Measurements from ENCODE around the gene EFCAB13.
"Not testable (repeated sequence)": the region's sequence is repeated elsewhere in the genome, so short reads cannot be mapped to it uniquely, and the experiment has no call there.

The EFCAB13 gene

DNA sequence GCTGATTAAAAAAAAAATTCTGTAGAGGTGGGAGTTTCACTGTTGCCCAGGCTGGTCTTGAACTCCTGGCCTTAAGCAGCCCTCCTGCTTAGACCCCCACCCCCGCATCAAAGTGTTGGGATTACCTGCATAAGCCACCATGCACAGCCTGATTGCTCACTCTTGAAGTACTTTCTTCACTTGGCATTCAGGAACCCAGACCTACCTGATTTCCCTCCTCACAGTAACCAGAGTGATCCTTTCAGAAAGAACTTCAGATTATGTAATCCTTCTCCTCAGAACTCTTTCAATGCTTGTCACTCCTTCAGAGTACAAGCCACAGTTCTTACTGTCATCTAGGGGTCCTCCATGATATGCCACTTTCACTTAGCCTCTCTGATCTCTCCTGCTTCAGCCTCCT lies 1.4 kb downstream of the EFCAB13 start:
- no peak for DNase-seq (ENCODE audit: low spot score)

DNA sequence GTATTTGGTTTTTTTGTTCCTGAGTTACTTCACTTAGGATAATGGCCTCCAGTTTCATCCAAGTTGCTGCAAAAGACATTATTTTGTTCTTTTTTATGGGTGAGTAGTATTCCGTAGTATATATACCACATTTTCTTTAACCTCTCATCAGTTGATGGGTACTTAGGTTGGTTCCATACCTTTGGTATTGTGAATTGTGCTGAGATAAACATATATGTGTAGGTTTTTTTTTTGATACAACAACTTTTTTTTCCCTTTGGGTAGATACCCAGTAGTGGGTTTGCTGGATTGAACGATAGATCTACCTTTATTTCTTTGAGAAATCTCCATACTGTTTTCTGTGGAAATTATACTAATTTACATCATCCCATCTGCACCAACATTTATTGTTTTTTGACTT lies 6.8 kb downstream of the EFCAB13 start:
- no peak for DNase-seq (ENCODE audit: low spot score)

DNA sequence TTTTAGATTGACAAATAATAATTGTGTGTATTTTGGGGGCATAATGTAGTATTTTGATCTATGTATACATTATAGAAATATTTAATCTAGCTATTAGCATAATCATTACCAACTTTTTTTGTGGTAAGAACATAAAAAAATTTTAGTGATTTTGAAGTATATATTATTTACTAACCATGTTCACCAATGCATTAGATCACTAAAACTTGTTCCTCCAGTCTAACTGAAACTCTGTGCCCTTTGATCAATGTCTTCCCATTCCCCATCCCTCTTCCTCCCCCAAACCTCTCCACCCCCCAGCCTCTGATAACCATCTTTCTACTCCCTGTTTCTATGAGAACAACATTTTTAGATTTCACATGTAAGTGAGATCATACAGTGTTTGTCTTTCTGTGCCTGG lies 8.5 kb downstream of the EFCAB13 start:
- DNase-seq (ENCODE audit: low spot score) = no peak

DNA sequence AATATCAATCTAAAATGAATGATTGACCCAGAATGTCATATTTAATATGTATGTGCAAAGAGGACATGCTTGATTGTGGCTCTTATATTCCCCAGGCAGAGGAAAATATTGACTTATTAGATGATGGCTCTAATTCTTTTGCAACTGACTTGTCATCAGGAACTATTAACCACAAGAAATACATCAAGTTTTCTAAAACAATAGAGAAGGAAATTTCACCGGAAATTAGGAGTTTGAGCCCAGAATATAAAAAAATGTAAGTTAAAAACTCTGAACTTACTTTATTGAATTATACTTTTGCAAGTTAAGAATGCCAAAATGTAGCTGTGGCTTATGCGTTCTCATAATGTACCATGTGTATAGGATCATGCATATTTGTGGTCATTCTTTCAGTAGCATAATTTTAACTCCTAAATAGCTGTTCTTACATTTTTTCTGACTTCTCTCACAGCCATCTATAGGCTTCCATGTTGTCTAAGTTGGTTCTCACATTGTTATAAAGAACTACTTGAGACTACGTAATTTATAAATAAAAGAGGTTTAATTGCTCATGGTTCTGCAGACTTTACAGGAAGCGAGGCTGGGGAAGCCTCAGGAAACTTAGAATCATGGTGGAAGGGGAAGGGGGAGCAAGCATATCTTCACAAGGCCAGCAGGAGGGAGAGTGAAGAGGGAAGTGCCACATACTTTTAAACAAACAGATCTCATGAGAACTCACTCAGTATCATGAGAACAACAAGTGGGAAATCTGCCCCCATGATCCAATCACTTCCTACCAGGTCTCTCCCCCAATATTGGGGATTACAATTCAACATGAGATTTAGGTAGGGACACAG lies 11.6 kb downstream of the EFCAB13 start:
- DNase-seq (ENCODE audit: low spot score) = no peak

DNA sequence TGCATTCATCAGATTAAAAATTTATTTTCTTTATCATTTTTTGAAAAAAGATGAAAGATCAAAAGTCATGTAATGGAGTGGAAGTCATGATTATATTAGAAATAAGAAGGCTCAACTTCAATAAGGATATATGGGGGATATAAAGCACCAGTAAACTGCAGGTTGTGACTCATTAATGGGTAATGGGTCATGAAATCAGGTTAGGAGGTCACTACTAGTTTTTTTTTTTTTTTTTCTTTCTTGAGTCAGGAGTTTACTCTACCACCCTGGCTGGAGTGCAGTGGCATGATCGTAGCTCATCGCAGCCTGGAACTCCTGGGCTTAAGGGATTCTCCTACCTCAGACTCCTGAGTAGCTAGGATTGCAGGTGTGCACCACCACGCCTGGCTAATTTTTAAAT lies 14.3 kb downstream of the EFCAB13 start:
- DNase-seq (ENCODE audit: low spot score) = no peak

DNA sequence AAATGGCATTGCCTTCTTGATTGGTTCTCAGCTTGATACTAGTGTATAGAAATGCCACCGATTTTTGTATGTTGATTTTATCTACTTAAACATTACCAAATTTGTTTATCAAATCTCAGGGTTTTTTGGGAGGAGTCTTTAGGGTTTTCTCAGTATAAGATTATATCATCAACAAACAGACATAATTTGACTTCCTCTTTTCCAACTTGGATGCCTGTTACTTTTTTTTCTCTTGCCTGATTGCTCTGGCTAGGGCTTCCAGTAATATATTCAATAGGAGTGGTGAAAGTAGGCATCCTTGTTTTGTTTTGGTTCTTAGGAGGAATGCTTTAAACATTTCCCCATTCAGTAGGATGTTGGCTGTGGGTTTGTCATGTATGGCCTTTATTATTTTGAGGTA lies 29.1 kb downstream of the EFCAB13 start:
- no peak for DNase-seq (ENCODE audit: low spot score)

DNA sequence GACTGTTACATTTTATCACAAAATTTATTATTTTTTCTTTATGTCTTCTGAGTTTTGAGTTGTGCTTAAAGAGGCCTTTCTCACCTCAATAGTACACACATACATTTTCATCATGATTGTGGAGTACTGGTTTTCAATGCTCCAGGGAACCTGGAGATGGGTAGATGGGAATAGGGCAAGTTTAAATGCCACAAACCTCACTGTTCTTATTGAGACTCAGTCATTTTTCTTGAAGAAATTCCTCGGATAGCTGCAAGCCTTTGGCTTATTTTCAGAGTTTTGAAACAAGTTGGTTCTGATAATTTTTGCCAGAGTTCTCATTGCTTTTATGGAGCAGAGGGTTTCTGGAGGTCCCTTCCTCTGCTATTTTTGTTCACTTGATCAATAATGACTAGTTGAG lies 34.9 kb downstream of the EFCAB13 start:
- no peak for DNase-seq (ENCODE audit: low spot score)

DNA sequence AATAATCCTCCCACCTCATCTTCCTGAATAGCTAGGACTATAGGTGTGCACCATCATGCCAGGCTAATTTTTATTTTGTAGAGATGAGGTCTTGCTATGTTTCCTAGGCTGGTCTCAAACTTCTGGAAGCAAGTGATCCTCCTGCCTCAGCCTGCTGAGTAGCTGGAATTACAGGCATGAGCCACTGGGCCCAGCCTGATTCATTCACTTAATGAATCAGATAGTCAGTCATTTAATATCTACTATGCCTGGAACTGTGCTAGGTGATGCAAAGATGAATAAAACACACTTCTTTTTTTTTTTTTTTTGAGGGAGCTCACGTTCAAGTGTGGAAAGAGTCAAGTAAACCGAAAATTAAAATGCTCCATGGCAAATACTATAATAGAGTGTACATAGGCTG lies 39.4 kb downstream of the EFCAB13 start:
- no peak for DNase-seq (ENCODE audit: low spot score)

DNA sequence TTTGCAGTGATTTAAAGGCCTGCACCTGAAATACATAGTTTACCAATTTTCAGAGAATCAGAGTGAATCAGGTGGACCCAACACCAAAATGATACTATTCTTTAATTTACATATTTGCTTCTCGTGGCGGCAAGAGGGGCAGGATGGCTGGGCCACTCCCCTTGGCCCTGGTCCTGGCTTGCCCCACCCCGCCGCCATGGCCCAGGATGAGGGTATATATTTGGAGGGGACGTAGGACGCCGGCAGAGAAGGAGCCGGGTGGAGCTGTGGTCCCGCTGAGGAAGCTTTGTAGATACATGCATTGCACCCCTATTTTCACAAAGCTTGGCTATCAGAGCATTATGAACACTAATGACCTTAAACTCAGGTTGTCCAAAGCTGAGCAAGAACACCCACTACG lies 43.5 kb downstream of the EFCAB13 start:
- no peak for DNase-seq (ENCODE audit: low spot score)

DNA sequence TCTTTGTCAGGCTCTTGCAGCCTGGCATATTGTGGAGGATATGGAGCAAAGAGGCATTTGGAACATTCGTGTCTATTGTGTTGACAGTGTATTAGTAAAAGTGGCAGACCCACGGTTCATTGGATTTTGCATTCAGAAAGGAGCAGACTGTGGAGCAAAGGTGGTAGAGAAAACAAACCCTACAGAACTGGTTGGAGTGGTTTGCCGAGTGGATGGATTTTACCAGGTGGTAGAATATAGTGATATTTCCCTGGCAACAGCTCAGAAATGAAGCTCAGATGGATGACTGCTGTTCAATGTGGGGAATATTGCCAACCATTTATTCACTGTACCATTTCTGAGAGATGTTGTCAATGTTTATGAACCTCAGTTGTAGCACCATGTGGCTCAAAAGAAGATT lies 44.5 kb downstream of the EFCAB13 start:
- no peak for DNase-seq (ENCODE audit: low spot score)

DNA sequence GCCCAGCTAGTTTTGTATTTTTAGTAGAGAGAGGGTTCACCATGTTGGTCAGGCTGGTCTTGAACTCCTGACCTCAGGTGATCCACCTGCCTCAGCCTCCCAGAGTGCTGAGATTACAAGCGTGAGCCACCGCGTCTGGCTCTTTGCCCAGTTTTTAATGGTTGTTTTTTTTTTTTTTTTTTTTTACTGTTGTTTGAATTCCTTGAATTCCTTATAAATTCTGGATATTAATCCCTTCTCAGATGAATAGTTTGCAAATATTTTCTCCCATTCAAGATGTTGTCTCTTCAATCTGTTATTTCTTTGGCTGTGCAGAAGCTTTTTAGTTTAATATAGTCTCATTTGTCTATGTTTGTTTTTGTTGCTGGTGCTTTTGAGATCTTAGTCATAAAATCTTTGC lies 47.1 kb downstream of the EFCAB13 start:
- not testable (repeated sequence) for DNase-seq (ENCODE audit: low spot score)

DNA sequence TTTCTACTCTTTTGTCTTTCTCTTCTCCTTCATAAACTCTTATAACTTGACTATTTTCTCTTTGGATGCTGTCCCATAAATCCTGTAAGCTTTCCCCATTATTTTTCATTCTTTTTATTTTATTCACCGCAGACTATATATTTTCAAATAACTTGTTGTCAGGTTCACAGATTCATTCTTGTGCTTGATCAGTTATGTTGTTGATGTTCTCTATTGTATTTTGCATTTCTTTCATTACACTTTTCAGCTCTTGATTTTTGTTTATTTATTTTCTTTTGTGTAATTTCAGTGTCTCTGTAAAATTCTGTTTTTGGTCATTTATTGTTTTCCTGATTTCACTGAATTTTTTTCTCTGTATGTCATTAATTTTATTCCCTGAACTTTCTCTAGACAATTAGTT lies 49.2 kb downstream of the EFCAB13 start:
- DNase-seq (ENCODE audit: low spot score) = no peak

DNA sequence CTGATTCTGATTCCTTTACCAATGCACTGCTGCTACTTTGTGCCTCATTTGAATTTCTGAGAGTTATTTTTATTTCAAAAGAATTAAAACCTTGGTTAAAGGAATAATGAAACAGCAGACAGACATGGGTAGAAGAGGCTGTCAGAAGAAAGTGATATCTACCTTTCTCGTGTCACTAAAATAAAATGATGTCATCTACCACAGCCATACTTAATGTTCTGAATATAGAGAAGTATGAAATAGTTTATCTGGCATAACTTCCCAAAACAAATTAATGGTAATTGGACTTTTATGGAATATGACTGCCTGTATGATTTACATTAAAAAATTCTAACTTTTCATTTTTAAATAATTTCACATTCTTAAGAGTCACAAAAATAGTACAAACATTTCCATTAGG lies 52.5 kb downstream of the EFCAB13 start:
- no peak for DNase-seq (ENCODE audit: low spot score)

DNA sequence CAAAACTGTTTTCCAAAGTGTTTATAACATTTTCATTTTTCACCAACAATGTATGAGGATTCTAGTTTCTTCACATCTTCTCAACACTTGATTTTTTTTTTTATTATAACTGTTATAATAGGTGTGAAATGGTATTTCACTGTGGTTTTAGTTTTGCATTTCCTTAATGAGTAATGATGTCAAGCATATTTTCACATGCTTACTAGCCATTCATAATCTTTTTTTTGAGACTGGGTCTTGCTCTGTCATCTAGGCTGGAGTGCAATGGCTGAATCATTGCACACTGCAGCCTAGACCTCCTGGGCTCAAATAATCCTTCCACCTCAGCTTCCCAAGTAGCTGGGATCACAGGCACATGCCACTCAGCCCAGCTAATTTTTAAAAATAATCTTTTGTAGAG lies 65.1 kb downstream of the EFCAB13 start:
- no peak for DNase-seq (ENCODE audit: low spot score)

DNA sequence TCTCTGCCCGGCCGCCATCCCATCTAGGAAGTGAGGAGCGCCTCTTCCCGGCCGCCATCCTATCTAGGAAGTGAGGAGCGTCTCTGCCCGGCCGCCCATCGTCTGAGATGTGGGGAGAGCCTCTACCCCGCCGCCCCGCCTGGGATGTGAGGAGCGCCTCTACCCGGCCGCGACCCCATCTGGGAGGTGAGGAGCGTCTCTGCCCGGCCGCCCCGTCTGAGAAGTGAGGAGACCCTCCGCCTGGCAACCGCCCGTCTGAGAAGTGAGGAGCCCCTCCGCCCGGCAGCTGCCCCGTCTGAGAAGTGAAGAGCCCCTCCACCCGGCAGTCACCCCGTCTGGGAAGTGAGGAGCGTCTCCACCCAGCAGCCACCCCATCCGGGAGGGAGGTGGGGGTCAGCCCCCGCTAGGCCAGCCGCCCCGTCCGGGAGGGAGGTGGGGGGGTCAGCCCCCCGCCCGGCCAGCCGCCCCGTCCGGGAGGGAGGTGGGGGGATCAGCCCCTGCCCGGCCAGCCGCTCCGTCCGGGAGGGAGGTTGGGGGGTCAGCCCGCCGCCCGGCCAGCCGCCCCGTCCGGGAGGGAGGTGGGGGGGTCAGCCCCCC lies 73.9 kb downstream of the EFCAB13 start:
- DNase-seq (ENCODE audit: low spot score) = not testable (repeated sequence)

DNA sequence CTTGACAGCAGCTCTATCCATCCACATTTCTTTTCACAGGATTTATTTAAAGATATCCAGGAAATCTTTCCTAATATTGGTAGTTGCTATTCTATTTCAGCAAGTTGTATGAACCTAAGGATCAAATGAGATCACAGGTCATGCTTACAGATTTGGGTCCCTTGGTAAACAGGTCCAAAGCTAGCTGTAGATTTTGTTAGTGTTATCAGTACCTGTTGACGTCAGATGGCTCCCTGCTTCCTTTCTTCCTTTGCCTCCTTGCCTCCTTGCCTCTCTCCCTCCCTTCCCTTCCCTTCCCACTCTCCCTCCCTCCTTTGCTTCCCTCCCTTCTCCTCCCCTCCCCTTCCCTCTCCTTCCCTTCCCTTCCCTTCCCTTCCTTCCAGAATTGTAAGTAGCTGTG lies 76.6 kb downstream of the EFCAB13 start:
- no peak for DNase-seq (ENCODE audit: low spot score)

DNA sequence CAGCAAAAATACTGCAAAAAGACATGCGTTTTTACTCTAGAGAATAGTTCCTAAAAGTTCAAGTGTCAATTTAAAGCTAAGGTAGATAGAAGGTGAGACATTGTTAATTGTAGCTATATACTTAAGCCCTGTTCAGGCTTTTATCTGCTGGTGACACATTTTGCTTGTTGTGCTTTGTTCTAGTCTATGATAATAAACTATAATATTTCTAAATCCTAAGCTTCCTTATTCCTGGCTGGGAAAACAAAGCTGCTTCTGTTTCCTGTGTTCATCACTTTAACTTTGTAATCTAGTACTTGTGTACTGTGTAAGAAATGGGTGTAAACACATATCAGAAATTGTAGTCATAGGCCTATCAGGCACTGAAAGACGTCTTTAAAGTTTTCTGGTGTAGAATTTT lies 77.3 kb downstream of the EFCAB13 start:
- no peak for DNase-seq (ENCODE audit: low spot score)

DNA sequence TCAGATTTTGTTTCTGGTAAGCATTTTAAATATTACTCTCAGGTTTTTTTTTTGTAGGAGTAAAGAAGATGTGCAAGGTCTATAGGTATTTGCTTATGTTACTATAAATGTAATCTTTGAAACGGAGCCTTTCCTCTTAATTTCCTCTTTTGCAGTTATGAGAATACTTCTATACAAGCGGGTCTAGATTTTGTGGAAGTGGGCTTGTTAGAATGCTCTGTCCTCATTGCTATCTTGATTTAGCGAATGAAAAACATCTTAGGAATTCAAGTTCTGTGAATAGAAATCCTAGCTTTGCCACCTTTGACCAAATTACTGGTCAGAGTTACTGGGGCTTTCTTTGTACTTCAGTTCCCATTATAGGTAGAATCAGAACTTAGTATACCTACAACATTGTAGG lies 80.3 kb downstream of the EFCAB13 start:
- no peak for DNase-seq (ENCODE audit: low spot score)

DNA sequence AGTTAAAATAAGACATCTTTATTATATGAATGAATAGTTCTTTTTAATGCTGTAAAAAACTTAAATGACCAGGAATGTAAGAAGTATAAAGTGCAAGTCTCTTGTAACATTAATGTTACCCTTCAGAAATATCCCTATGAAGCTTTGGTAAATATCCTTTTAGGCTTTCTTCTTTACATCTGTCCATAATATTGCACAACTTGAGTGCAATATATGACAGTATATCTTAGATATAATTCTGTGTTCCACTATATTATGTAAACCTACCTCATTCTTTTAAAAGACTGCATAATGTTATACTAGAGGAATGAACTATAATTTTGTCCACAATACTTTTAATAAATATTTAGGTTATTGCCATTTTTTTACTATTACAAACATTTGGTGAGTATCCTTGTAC lies 81.1 kb downstream of the EFCAB13 start:
- DNase-seq (ENCODE audit: low spot score) = no peak

DNA sequence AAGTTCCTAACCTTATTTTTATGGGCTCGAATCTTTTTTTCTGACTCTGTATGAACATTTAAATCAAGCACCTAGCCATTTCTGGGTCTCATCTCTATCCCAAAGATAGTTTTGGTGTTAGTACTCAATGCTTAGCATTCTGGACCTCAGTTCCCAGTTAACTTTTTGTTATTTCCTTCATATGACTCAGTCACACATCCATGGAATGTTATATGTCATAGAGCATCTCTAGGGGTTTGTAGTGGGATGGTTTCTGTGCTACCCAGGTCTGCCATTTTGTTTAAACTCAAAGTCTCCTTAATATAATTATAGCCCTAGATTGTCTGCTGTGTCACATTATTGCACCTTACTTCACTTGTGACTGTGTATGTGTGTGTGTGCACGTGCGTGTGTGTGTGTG lies 90.1 kb downstream of the EFCAB13 start:
- DNase-seq (ENCODE audit: low spot score) = no peak

DNA sequence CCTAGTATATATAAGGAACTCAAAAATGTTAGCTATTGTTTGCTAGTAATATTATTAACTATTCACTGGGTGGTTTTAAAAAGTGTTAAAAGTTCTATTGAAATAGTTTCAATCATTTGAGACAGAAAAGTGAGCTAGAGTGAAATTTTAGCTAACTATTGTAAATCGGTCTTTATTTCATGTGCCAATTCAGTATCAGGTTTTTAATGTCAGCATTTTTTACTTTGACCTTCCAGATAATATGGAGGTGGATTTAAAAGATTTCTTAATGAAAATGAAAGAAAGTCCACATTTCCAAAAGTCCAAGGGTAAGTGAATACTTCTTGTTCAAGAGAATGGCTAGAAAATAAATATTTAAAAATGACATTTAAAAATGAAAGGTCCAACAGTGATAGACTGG lies 90.9 kb downstream of the EFCAB13 start:
- no peak for DNase-seq (ENCODE audit: low spot score)

DNA sequence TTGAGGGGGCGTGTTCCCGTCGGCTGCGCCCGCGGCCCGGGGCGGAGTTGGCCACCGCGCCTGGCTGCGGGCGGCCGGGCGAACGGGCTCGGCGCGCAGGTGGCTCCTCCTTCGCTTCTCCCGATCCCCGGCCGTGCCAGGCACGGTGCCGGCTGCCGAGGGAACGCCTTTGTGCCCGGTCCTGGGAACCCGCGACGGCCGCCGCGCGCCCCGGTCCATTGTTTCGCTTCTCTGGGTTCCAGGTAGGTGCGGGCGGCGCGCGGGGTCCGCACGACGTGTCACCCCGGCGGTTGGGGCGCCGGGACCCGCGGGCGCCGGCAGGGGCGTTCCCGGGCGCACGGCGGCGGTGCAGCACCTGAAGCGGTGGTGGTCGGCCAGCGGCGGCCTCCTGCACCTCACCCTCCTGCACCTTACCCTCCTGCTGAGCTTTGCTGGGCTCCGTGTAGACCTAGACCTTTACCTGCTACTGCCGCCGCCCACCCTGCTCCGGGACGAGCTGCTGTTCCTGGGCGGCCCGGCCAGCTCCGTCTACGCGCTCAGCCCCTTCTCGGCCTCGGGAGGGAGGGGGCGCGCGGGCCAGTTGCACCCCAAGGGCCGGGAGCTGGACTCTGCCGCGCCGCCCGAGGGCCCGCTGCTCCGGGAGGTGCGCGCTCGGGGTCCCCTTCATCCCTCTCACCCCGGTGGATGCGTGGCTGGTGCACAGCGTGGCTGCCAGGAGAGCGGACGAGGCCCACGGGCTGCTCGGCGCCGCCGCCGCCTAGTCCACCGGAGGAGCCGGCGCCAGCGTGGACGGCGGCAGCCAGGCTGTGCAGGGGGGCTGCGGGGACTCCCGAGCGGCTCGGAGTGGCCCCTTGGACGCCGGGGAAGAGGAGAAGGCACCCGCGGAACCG lies 99.9 kb downstream of the EFCAB13 start:
- peak; percentile 43 for DNase-seq (ENCODE audit: low spot score)

DNA sequence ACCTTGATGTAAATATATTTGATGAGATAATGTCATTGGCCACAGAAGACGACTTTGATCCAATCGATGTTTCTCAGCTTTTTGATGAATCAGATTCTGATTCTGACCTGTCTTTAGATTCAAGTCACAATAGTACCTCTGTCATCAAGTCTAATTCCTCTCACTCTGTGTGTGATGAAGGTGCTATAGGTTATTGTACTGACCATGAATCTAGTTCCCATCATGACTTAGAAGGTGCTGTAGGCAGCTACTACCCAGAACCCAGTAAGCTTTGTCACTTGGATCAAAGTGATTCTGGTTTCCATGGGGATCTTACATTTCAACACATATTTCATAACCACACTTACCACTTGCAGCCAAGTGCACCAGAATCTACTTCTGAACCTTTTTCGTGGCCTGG lies 101.5 kb downstream of the EFCAB13 start:
- DNase-seq (ENCODE audit: low spot score) = not testable (repeated sequence)
